Mesenchymal stem cell (in vitro differentiated cells and primary cell): Measurements from ENCODE around the gene AOPEP.

Experiments used
- DNase-seq: peaks from one replicate; pipeline ENCODE4 v3.0.0-alpha.2; 2013
- H2AFZ ChIP-seq: one replicate; pipeline ENCODE4 v1.6.1; 2013; ENCODE audit warnings: low read depth, mild to moderate bottlenecking, control low read depth, inconsistent platforms, low read length, moderate library complexity
- H2AK5ac ChIP-seq: 2 replicates; pipeline ENCODE4 v1.6.1; 2013; ENCODE audit warnings: low read length, moderate library complexity, mild to moderate bottlenecking, inconsistent platforms; ENCODE audit not compliant: severe bottlenecking
- H2BK120ac ChIP-seq: one replicate; pipeline ENCODE4 v1.6.1; 2013; ENCODE audit warnings: low read depth, mild to moderate bottlenecking, inconsistent platforms, low read length, moderate library complexity
- H2BK12ac ChIP-seq, 2 experiments: one replicate each; pipeline ENCODE4 v1.6.1; 2013; ENCODE audit warnings: inconsistent platforms in 2 of 2, low read length in 2 of 2, mild to moderate bottlenecking in 2 of 2, moderate library complexity in 2 of 2, control low read depth in 1 of 2
- H2BK15ac ChIP-seq: one replicate; pipeline ENCODE4 v1.6.1; 2013; ENCODE audit warnings: mild to moderate bottlenecking, low read depth, inconsistent platforms; ENCODE audit not compliant: poor library complexity, severe bottlenecking
- H2BK5ac ChIP-seq: 2 replicates; pipeline ENCODE4 v1.6.1; 2013; ENCODE audit warnings: low read depth, mild to moderate bottlenecking, low read length, control low read depth, inconsistent platforms; ENCODE audit not compliant: poor library complexity, severe bottlenecking
- H3K14ac ChIP-seq, 2 experiments: one replicate each; pipeline ENCODE4 v1.6.1; 2013; ENCODE audit warnings: inconsistent platforms in 2 of 2, low read length in 2 of 2, control low read depth in 1 of 2, mild to moderate bottlenecking in 1 of 2, moderate library complexity in 1 of 2
- H3K18ac ChIP-seq, 2 experiments: one replicate each; pipeline ENCODE4 v1.6.1; 2013; ENCODE audit warnings: inconsistent platforms in 2 of 2, low read length in 2 of 2, control low read depth in 1 of 2, low read depth in 1 of 2, mild to moderate bottlenecking in 1 of 2
- H3K23ac ChIP-seq, 2 experiments: one replicate each; pipeline ENCODE4 v1.6.1; 2013; ENCODE audit warnings: inconsistent platforms in 2 of 2, low read length in 2 of 2, mild to moderate bottlenecking in 2 of 2, moderate library complexity in 2 of 2, control low read depth in 1 of 2
- H3K27ac ChIP-seq: 2 replicates; pipeline ENCODE4 v1.5.1; 2013; ENCODE audit warnings: mild to moderate bottlenecking, moderate library complexity, low read length, control low read depth, inconsistent platforms; ENCODE audit not compliant: poor library complexity, severe bottlenecking
- H3K27me3 ChIP-seq, 2 experiments: 2 replicates each; pipeline versions ENCODE4 v1.6.1 to v1.7.0; 2013; ENCODE audit warnings: low read length in 2 of 2, mild to moderate bottlenecking in 2 of 2, moderate library complexity in 2 of 2, control low read depth in 1 of 2, inconsistent platforms in 1 of 2; ENCODE audit not compliant: control insufficient read depth in 1 of 2, insufficient read depth in 1 of 2
- H3K36me3 ChIP-seq, 2 experiments: 2 replicates each; pipeline versions ENCODE4 v1.6.1 to v1.7.0; 2013; ENCODE audit warnings: low read length in 2 of 2, control low read depth in 1 of 2, inconsistent platforms in 1 of 2, low read depth in 1 of 2, mild to moderate bottlenecking in 1 of 2; ENCODE audit not compliant: insufficient read depth in 2 of 2, control insufficient read depth in 1 of 2
- H3K4ac ChIP-seq, 2 experiments: one replicate each; pipeline ENCODE4 v1.6.1; 2013; ENCODE audit warnings: inconsistent platforms in 2 of 2, low read length in 2 of 2, mild to moderate bottlenecking in 2 of 2, moderate library complexity in 2 of 2, control low read depth in 1 of 2, low read depth in 1 of 2
- H3K4me1 ChIP-seq: 2 replicates; pipeline ENCODE4 v1.6.1; 2013; ENCODE audit warnings: low read depth, low read length, control low read depth; ENCODE audit not compliant: control insufficient read depth, insufficient read depth
- H3K4me2 ChIP-seq: 2 replicates; pipeline ENCODE4 v1.6.1; 2013; ENCODE audit warnings: low read length, mild to moderate bottlenecking, inconsistent platforms; ENCODE audit not compliant: poor library complexity, severe bottlenecking
- H3K4me3 ChIP-seq, 2 experiments: 2 replicates each; pipeline versions ENCODE4 v1.5.1 to v1.7.0; 2013; ENCODE audit warnings: low read length in 2 of 2, mild to moderate bottlenecking in 2 of 2, control low read depth in 1 of 2, low read depth in 1 of 2; ENCODE audit not compliant: insufficient read depth in 1 of 2
- H3K79me1 ChIP-seq: replicated peaks from 2 replicates; pipeline ENCODE4 v1.6.1; 2013; ENCODE audit warnings: mild to moderate bottlenecking, control low read depth, low read length, inconsistent platforms; ENCODE audit not compliant: poor library complexity, severe bottlenecking
- H3K9ac ChIP-seq: 2 replicates; pipeline ENCODE4 v1.7.0; 2013; ENCODE audit warnings: mild to moderate bottlenecking, low read length, moderate library complexity
- H3K9me3 ChIP-seq: 2 replicates; pipeline ENCODE4 v1.7.0; 2013; ENCODE audit warnings: mild to moderate bottlenecking, low read length; ENCODE audit not compliant: control insufficient read depth
- H4K8ac ChIP-seq: one replicate; pipeline ENCODE4 v1.6.1; 2013; ENCODE audit warnings: inconsistent platforms, mild to moderate bottlenecking, low read length, moderate library complexity
- H4K91ac ChIP-seq: one replicate; pipeline ENCODE4 v1.6.1; 2013; ENCODE audit warnings: mild to moderate bottlenecking, low read length, inconsistent platforms
- WGBS: methylation state at CpG from one replicate; pipeline ENCODE4 v1.1.7; 2013; ENCODE audit warnings: mixed read lengths; 5-methylcytosine and 5-hydroxymethylcytosine counted together

The AOPEP gene

DNA sequence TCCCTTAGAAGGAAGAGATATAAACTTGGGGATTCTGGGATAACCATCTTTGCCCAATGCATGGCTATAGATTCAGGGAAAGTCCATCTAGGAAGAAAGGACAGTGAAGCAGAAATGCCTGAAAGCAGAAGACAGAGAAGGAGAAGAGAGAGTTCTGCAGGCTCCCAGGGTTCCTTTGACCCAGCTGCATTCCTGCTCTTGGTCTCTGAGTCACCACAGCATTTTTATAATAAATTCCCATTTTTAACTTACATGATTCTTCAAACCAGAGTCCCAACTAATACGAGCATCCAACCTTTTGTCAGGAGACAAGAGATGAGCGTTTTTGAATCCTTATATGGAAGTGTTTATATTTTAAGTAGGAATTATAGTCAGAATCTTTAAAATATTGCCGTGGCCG is 12.0 kb upstream of the AOPEP start:
- no peak overlapping the region for H3K4ac ChIP-seq
- H3K27me3 ChIP-seq, result peaks cover 0 to 3% of the 10 kb centered on the region in 2 experiments
- no peak overlapping the region for H3K14ac ChIP-seq
- WGBS, result 77% methylated on average over 4 of the region's 4 CpGs
- no peak for DNase-seq
- no peak overlapping the region for H2BK12ac ChIP-seq
- no peak overlapping the region for H3K4me2 ChIP-seq
- no peak overlapping the region for H2BK15ac ChIP-seq
- H2BK120ac ChIP-seq, result no peak overlapping the region
- no peak overlapping the region for H3K18ac ChIP-seq
- no peak overlapping the region for H4K8ac ChIP-seq
- H2BK5ac ChIP-seq, result no peak overlapping the region
- no peak overlapping the region for H3K23ac ChIP-seq
- no peak overlapping the region for H2AK5ac ChIP-seq
- no peak overlapping the region for H3K9ac ChIP-seq
- no peaks in the 10 kb centered on the region for H3K9me3 ChIP-seq
- no peaks in the 10 kb centered on the region for H3K36me3 ChIP-seq
- no peak overlapping the region for H2AFZ ChIP-seq
- no peak overlapping the region for H4K91ac ChIP-seq
- no peak overlapping the region for H3K27ac ChIP-seq
- H3K4me1 ChIP-seq, result no peaks in the 10 kb centered on the region
- no peaks in the 10 kb centered on the region for H3K79me1 ChIP-seq
- H3K4me3 ChIP-seq, result no peak overlapping the region

DNA sequence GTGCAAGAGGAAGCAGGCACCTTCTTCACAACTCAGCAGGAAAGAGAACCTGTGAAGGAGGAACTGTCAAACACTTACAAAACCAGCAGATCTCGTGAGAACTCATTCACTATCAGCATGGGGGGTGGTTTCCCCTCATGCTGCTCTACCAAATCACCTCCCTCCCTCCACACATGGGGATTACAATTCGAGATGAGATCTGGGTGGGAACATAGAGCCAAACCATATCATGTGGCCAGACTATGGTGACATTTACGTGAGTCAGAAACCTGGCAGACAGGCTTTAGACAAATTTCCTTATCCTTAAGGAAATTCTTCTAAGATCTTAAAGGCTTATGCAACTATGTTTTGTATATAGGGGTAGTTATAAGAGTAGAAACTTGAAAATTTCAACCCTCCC is 8.7 kb upstream of the AOPEP start:
- H3K9ac ChIP-seq, result no peak overlapping the region
- H2AK5ac ChIP-seq, result no peak overlapping the region
- H2BK120ac ChIP-seq, result no peak overlapping the region
- H3K4me3 ChIP-seq, result no peak overlapping the region
- no peaks in the 10 kb centered on the region for H3K9me3 ChIP-seq
- no peak overlapping the region for H2BK5ac ChIP-seq
- no peak overlapping the region for H3K18ac ChIP-seq
- H3K4me2 ChIP-seq, result no peak overlapping the region
- H3K4me1 ChIP-seq, result no peaks in the 10 kb centered on the region
- no peak overlapping the region for H2BK12ac ChIP-seq
- H3K23ac ChIP-seq, result no peak overlapping the region
- H2AFZ ChIP-seq, result no peak overlapping the region
- H3K79me1 ChIP-seq, result no peaks in the 10 kb centered on the region
- peaks cover 0 to 3% of the 10 kb centered on the region in 2 experiments for H3K27me3 ChIP-seq
- DNase-seq, result no peak
- no peaks in the 10 kb centered on the region for H3K36me3 ChIP-seq
- 29% methylated on average over 2 of the region's 3 CpGs for WGBS
- H2BK15ac ChIP-seq, result no peak overlapping the region
- peak overlapping the region; percentile 28 for H4K91ac ChIP-seq
- no peak overlapping the region for H3K14ac ChIP-seq
- no peak overlapping the region for H4K8ac ChIP-seq
- H3K27ac ChIP-seq, result no peak overlapping the region
- no peak overlapping the region for H3K4ac ChIP-seq

DNA sequence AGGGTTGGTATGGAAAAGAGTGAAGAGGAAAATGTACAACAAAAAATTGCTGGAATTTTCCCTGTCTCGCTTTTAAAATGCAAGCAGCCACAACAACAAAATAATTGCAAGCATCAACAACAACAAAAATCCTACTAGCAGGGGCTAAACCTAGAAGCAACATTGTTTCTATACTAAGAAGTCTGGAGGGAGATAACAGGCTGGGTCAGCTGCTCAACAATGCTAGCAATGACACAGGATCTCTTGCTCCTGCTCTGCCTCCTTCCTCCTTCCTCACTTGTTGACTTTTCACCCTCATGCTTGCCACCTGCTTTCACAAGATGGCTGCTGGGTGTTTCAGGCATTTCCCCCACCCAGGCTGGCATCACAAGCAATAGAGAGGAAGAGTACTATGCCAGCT is 7.6 kb upstream of the AOPEP start:
- no CpG with 5 or more reads among the region's 1 CpG for WGBS
- Histone ChIP-seq H3K36me3 (no peaks in the 10 kb centered on the region), H3K27ac (no peak overlapping the region), H2BK5ac (no peak overlapping the region), H3K4me2 (no peak overlapping the region), H2BK120ac (no peak overlapping the region), H2AK5ac (no peak overlapping the region), H4K8ac (no peak overlapping the region), H2AFZ (no peak overlapping the region), H4K91ac (no peak overlapping the region), H3K14ac (no peak overlapping the region), H2BK15ac (no peak overlapping the region), H2BK12ac (no peak overlapping the region), H3K27me3 (peaks cover 0 to 3% of the 10 kb centered on the region in 2 experiments), H3K4me1 (no peaks in the 10 kb centered on the region), H3K9ac (no peak overlapping the region), H3K9me3 (no peaks in the 10 kb centered on the region), H3K18ac (no peak overlapping the region), H3K79me1 (no peaks in the 10 kb centered on the region), H3K4me3 (no peak overlapping the region), H3K23ac (no peak overlapping the region), H3K4ac (no peak overlapping the region)
- no peak for DNase-seq

DNA sequence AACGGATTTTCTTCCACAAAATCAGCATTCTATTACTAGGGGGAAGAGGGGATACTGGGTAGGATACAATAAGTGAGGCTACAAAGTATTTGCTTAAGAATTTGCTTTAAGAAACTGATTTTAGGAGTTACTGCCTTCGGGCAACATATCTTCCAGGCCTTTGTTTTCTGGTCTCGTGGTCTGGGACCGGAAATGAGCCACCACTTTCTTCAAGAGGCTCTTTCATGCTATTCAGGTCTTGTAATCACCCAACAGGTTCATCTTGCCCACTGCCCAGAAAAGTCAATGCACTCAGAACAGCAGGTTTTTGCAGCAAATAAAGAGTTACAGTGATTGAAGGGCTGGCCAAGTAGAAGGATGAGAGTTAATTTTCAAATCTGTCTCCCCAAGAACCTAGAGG is 6.6 kb upstream of the AOPEP start:
- WGBS, result 94% methylated on average over 4 of the region's 4 CpGs
- no peak overlapping the region for H3K14ac ChIP-seq
- H3K27me3 ChIP-seq, result peaks cover 0 to 3% of the 10 kb centered on the region in 2 experiments
- H3K18ac ChIP-seq, result no peak overlapping the region
- no peak overlapping the region for H2BK15ac ChIP-seq
- no peak overlapping the region for H2BK12ac ChIP-seq
- H4K8ac ChIP-seq, result no peak overlapping the region
- H3K9me3 ChIP-seq, result no peaks in the 10 kb centered on the region
- H3K4ac ChIP-seq, result no peak overlapping the region
- H3K79me1 ChIP-seq, result no peaks in the 10 kb centered on the region
- H3K4me2 ChIP-seq, result no peak overlapping the region
- H4K91ac ChIP-seq, result no peak overlapping the region
- no peaks in the 10 kb centered on the region for H3K36me3 ChIP-seq
- no peak for DNase-seq
- H2AK5ac ChIP-seq, result no peak overlapping the region
- no peak overlapping the region for H3K4me3 ChIP-seq
- H2BK120ac ChIP-seq, result no peak overlapping the region
- no peak overlapping the region for H3K27ac ChIP-seq
- no peak overlapping the region for H3K9ac ChIP-seq
- H2AFZ ChIP-seq, result no peak overlapping the region
- H3K23ac ChIP-seq, result no peak overlapping the region
- no peaks in the 10 kb centered on the region for H3K4me1 ChIP-seq
- H2BK5ac ChIP-seq, result no peak overlapping the region
